Urinary bladder (tissue), 4 donors: Measurements from ENCODE around the gene PGRMC1. TPM values are rescaled to one million over a fixed set of nuclear protein-coding genes. Genes with fewer than 3 reads are reported as not detected.
"Not testable (repeated sequence)": the region's sequence is repeated elsewhere in the genome, so short reads cannot be mapped to it uniquely, and the experiment has no call there.

Experiments used
- DNase-seq: peaks from one replicate; pipeline ENCODE4 v3.0.0-alpha.2; 2015; ENCODE audit errors: extremely low spot score
- H3K27ac ChIP-seq: one replicate; pipeline ENCODE4 v1.5.1; 2013; ENCODE audit warnings: low read depth, mild to moderate bottlenecking, moderate library complexity
- H3K36me3 ChIP-seq: one replicate; pipeline ENCODE4 v1.6.1; 2013; ENCODE audit warnings: mild to moderate bottlenecking, moderate library complexity; ENCODE audit not compliant: insufficient read depth
- H3K4me1 ChIP-seq: one replicate; pipeline ENCODE4 v1.6.1; 2013; ENCODE audit warnings: mild to moderate bottlenecking, moderate library complexity; ENCODE audit not compliant: insufficient read depth
- H3K4me3 ChIP-seq: one replicate; pipeline ENCODE4 v1.5.1; 2013; ENCODE audit warnings: low read depth, low read length
- WGBS: extraction: QIAGEN DNeasy Blood & Tissue Kit; methylation state at CpG from one replicate; pipeline ENCODE4 v1.1.7; 2013; 5-methylcytosine and 5-hydroxymethylcytosine counted together
- polyA plus RNA-seq: library from polyadenylated mRNA; stranded (reverse); fragments of 200-250 nt; gene quantifications from one replicate; pipeline ENCODE4 v1.2.3, GENCODE V29; 2013
- total RNA-seq: library from RNA; depleted of rRNA; stranded (reverse); fragments of >200 nt; gene quantifications from one replicate; pipeline ENCODE4 v1.2.3, GENCODE V29; 2014
- donor health status: healthy with polysubstance abuse.
- donor health status: healthy.

PGRMC1 gene
- total and polyA plus RNA-seq, 2 donors: 136 to 179 TPM

GRCh38 chrX:119247702-119248101 lies 11.6 kb downstream of the PGRMC1 start:
- H3K4me1 ChIP-seq: no peaks in the 10 kb centered on the region
- no peak overlapping the region for H3K27ac ChIP-seq
- 87% methylated on average over 3 of the region's 3 CpGs for WGBS
- no peaks in the 10 kb centered on the region for H3K36me3 ChIP-seq
- H3K4me3 ChIP-seq: no peak overlapping the region
- DNase-seq: no peak

GRCh38 chrX:119249891-119250290 lies 13.8 kb downstream of the PGRMC1 start:
- H3K4me1 ChIP-seq: no peaks in the 10 kb centered on the region
- no peak overlapping the region for H3K27ac ChIP-seq
- no peak for DNase-seq
- H3K36me3 ChIP-seq: no peaks in the 10 kb centered on the region
- H3K4me3 ChIP-seq: no peak overlapping the region
- 68% methylated on average over 3 of the region's 3 CpGs for WGBS

DNA sequence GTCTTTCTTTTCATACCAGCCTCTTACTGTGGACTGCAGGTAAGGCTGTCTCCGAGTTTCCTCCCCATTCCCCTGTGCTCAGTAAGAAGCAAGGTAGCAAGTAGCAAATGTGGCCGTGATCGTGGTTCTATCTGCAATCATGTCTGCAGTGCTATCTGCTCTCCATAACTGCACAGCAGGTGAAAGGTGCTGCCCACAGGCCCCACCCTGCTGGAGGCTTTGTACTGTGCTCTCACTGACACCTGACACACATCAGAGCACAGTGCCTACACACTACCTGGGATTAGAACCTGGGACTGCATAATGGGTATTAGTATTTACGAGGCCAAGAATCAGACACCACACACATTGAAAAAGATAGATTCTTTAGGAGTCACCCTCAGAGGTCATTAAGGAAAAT lies 15.3 kb downstream of the PGRMC1 start:
- no peaks in the 10 kb centered on the region for H3K36me3 ChIP-seq
- no peak for DNase-seq
- H3K4me1 ChIP-seq: no peaks in the 10 kb centered on the region
- WGBS: 88% methylated on average over 4 of the region's 4 CpGs
- H3K4me3 ChIP-seq: no peak overlapping the region
- H3K27ac ChIP-seq: no peak overlapping the region

- H3K4me1 ChIP-seq: no peaks in the 10 kb centered on the region
- DNase-seq: no peak
- 41% methylated on average over 2 of the region's 2 CpGs for WGBS
- no peak overlapping the region for H3K4me3 ChIP-seq
- H3K27ac ChIP-seq: no peak overlapping the region
- H3K36me3 ChIP-seq: no peaks in the 10 kb centered on the region
These were observed 16.6 kb downstream of the PGRMC1 start for GRCh38 chrX:119252716-119253115.

GRCh38 chrX:119266364-119266995 lies 30.4 kb downstream of the PGRMC1 start:
- Histone ChIP-seq H3K4me1 (no peaks in the 10 kb centered on the region), H3K27ac (no peak overlapping the region), H3K4me3 (no peak overlapping the region), H3K36me3 (no peaks in the 10 kb centered on the region)
- WGBS: 16% methylated on average over 5 of the region's 5 CpGs
- no peak for DNase-seq

- not testable (repeated sequence) for H3K4me1 ChIP-seq
- 85% methylated on average over 3 of the region's 3 CpGs for WGBS
These were observed 31.0 kb downstream of the PGRMC1 start for GRCh38 chrX:119267115-119267514.

DNA sequence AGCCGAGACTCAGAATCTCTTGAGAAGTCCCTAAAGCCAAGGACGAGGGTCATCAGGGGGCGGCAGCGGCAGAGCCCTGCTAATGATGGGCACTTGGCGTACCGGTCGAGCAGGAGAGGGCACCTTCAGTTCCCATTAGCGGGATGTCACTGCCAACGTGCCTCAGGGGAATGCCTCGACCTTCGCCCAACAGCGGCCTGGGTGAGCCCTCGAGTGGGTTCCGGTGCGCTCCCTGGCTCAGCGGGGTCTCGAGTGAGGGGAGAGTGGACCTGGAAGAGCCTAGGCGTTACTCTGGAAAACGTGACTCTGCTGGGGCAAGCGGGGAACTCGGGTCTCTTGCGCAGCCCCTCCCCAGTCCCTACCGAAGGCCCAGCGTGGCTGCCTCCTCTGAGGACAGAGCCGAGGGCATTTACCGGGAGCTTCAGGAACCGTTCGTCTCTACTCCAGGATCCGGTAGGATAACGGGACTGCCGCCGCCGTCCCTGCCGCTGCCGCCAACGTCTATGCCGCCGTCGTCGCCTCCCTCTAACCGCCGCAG lies 36.9 kb downstream of the PGRMC1 start:
- no peak overlapping the region for H3K27ac ChIP-seq
- H3K36me3 ChIP-seq: no peaks in the 10 kb centered on the region
- no peak overlapping the region for H3K4me3 ChIP-seq
- H3K4me1 ChIP-seq: no peaks in the 10 kb centered on the region
- 40% methylated on average over 42 of the region's 42 CpGs for WGBS
- no peak for DNase-seq

More at GRCh38 chrX:119267115-119267514, 31.0 kb downstream of the PGRMC1 start:
- DNase-seq, H3K27ac ChIP-seq, H3K36me3 ChIP-seq, H3K4me3 ChIP-seq: not testable (repeated sequence)

DNA sequence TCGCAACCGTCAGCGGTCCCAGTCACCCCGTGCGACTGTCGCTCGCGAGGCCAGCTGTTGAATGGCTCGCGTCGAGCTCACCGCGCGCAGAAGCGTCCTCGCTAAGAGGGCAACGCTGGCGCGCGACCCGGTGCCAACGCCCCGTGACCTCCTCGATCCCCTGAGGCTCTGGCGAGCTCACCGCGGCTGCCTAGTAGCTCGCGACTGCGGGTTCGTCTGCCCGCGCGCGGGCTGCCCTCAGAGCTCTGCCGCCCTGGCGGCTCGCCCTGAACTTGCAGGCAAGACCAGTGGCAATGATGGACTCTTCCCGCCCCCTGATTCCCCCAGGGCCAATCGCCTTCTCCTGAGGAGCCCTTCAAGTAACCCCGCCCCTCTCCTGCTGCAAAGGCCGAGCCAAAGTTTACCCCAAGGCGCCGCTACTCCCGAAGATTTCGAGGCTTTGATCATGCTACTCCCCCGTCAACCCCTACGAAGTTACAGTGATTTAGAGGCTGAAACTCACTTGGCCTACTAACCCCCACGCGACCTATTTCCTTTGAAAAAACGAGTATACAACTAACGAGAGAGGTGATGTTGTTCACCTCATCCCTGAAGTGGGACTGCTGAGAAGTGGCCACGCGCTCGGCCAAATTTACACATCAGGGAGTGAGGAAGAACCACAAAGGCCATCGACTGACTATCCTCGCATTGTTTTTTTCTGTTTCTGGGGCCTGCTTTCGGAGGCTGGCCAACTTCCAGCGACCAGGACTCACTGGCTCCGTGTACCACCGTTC lies 37.5 kb downstream of the PGRMC1 start:
- H3K4me3 ChIP-seq: no peak overlapping the region
- WGBS: 5% methylated on average over 61 of the region's 61 CpGs
- H3K27ac ChIP-seq: no peak overlapping the region
- no peaks in the 10 kb centered on the region for H3K36me3 ChIP-seq
- DNase-seq: no peak
- no peaks in the 10 kb centered on the region for H3K4me1 ChIP-seq

GRCh38 chrX:119282347-119282746 lies 46.3 kb downstream of the PGRMC1 start:
- H3K4me3 ChIP-seq, DNase-seq, H3K36me3 ChIP-seq: not testable (repeated sequence)

DNA sequence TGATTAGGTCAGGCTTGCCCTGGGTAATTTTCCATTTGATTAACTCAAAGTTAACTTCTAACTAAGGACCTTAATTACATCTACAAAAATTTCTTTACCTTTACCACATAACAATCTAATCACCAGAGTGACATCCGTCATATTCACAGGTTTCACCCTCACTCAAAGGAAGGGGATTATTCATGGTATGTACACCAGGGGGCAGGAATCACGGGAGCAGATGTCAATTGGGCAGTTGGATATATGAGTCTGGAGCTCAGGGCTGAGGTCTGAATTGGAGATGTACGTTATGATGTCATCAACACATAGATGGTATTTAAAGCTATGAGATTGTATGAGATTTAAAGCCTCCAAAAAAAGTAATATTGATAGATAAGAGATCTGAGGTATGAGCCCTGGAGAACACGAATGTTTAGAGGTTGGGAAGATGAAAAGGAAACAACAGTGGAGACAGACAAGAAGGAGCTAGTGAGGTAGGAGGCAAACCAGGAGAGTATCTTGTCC lies 52.9 kb downstream of the PGRMC1 start:
- Histone ChIP-seq H3K4me1 (no peaks in the 10 kb centered on the region), H3K36me3 (no peaks in the 10 kb centered on the region), H3K27ac (no peak overlapping the region), H3K4me3 (no peak overlapping the region)
- WGBS: 77% methylated on average over 4 of the region's 4 CpGs
- DNase-seq: no peak

More at GRCh38 chrX:119282347-119282746, 46.3 kb downstream of the PGRMC1 start:
- H3K4me1 ChIP-seq, H3K27ac ChIP-seq: not testable (repeated sequence)
- WGBS: 98% methylated on average over 4 of the region's 4 CpGs

- no peak for DNase-seq
- no peak overlapping the region for H3K27ac ChIP-seq
These were observed 54.4 kb downstream of the PGRMC1 start for GRCh38 chrX:119290476-119290875.

DNA sequence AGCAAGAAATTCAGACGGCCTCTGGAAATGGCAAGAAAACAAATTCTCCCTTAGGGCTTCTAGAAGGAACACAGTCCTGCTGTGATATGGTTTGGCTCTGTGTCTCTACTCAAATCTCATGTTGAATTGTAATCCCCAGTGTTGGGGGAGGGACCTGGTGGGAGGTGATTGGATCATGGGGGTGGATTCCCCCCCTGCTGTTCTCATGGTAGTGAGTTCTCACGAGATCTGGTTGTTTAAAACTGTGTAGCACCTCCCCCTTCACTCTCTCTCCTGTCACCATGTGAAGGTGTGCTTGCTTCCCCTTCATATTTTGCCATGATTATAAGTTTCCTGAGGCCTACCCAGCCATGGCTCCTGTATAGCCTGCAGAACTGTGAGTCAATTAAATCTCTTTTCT lies 55.2 kb downstream of the PGRMC1 start:
- H3K36me3 ChIP-seq, DNase-seq, H3K4me3 ChIP-seq, H3K4me1 ChIP-seq, H3K27ac ChIP-seq: not testable (repeated sequence)
- WGBS: 40% methylated on average over 2 of the region's 2 CpGs

More at GRCh38 chrX:119290476-119290875, 54.4 kb downstream of the PGRMC1 start:
- Histone ChIP-seq H3K4me3 (no peak overlapping the region), H3K36me3 (no peaks in the 10 kb centered on the region), H3K4me1 (no peaks in the 10 kb centered on the region)

GRCh38 chrX:119292445-119292844 lies 56.4 kb downstream of the PGRMC1 start:
- no peak overlapping the region for H3K27ac ChIP-seq
- no peak overlapping the region for H3K4me3 ChIP-seq
- DNase-seq: no peak
- H3K36me3 ChIP-seq: no peaks in the 10 kb centered on the region
- no peaks in the 10 kb centered on the region for H3K4me1 ChIP-seq
